Activated CD8-positive, alpha-beta memory T cell treated with anti-CD3 and anti-CD28 coated beads for 4 hours (primary cell): ENCODE data around the gene DLG5.

Source experiments
- DNase-seq, 2 donors: peaks; one replicate each; pipeline ENCODE4 v3.0.0-alpha.2; 2020; ENCODE audit warnings: low read depth in 2 of 2

DLG5 gene

DNA sequence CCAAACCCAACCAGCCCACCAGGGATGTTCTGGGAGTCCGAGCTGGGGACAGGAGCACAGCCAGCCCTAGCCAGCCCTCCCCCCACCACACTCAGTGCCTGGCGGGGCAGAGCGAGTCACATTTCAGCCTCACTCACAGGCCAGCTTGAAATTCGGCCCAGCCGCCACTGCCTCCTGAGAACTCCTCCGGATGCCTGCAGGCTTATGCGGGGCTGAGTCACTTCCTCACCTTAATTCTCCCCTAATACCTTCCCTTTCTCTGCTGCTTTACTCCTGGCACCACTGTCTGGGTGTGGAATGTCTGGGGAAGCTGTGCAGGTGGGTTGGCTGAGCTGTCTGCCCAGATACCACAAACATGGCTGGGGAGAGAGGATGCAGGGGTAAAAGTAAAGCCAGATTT lies 22.6 kb upstream of the DLG5 start:
- no peak for DNase-seq

DNA sequence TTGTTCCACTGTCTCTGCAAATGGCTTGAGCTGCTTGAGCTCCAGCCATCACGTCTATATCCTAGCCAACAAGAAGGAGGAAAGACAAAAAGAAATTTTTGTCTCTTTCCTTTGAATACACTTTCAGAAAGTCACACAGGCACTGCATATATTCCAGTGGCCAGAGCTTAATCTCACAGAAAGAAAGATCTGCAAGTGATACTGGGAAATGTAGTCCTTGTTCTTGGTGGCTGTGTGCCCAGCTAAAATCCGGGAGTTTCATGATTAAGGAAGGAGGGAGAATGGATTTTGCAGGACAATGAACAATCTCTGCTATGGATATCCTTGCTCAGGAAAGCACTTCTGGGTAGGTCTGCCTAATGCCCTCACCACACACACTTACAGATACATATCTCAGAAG lies 19.5 kb upstream of the DLG5 start:
- DNase-seq = no peak

DNA sequence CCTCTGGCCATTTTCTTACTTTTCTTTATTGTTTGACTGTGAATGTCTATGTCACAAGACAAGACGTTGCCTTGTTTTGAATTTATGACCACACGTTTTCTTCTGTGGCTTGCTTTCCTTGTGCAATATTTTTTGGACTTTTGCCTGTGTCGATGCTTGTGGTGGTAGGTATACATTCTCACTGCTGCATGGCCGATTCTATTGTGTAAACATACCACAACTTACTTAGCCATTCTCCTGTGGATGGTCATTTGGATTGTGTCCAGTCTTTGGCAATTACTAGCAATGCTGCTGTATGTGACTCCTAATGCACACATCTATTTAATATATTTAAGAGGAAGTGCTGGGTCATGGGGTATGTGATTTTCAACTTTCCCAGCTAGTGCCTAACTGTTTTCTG lies 18.0 kb upstream of the DLG5 start:
- DNase-seq = no peak

DNA sequence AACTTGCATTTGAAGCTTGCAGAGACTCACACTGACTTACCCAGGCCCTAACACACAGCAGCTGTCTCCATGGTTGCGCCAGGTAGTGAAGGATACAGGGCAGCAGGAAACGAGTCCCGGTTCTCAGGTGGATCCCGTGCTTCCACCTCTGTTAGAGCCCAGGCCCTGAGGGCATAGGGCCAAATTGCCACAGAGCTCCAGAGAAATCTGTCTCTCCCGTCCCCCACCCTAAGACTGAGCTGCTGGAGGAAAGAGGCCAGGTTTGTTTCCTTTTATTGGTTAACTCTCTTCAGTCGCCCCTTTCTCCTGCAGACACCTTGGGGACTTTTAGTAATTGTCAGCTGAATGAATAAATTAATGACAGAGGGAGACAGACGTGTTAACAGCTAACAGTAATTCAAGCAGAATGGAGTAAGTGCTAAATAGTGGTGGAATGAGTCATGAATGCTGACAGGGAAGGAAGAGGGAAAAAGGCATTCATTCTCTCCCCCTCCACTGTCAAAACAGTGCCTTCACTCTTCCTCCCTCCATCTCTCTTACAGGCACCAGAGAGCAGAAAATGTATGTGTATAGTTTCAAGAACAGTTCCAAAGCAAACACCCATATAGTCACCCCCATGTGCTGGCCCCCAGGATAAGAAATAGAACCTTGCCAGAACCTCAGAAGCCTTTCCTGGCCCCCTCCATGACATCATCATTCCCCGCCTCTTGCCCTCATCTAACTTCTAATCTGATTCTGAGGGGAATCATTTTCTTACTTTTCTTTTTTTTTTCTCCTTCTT lies 16.8 kb upstream of the DLG5 start:
- no peak for DNase-seq

DNA sequence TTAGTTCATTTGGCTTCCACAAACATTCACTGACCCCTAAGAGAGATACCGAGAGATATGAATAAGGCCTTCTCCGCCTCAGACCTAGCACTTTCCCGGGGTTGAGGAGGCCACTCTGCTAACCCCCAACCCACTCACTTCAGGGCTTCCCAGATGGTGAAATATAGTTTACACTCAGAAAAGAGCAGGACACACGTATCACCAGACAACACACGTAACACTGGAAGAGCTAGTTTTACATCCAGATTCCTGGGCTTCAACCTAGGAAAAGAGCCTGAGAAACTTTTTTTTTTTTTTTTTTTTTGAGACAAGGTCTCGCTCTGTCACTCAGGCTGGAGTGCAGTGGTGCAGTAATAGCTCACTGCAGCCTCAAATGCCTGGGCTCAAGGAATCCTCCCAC lies 15.2 kb upstream of the DLG5 start:
- DNase-seq = no peak

DNA sequence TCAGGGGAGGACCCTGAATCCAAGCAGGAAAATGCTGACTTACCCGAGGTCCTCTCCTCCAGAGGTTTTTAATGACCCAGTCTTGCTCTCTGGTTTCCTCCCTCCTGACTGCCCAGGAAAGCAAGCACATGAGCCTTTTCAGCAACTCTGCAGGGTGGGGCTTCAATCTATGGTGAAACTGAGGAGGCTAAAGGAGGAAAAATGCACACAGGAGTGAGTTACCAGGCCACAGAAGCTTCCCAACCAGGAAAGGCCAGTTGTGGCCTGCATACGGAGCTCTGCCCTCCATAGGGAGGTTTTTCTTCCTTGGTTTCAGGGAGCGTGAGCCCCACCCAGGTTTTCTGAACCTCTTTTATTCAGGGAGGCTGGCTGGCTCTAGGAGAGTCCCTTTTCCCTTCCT lies 14.1 kb upstream of the DLG5 start:
- DNase-seq = no peak

DNA sequence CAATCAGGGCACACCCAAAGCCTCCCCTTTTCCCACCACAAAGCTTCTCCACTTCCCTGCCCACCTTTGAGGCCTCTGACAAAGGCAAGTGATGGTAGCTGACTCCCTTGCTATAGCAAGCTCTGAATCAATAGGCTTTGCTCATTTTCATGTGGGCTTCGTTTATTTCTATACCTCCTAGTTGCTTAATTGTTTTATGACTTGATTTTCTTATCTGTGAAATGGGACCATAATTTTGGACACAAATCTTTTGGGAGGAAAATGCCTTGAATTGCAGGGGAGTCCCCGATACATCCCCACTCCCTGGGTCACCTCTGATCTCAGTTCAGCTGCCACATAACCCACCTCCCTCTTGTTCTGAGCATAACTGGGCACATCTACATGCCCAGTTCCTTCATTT lies 13.7 kb upstream of the DLG5 start:
- no peak for DNase-seq

DNA sequence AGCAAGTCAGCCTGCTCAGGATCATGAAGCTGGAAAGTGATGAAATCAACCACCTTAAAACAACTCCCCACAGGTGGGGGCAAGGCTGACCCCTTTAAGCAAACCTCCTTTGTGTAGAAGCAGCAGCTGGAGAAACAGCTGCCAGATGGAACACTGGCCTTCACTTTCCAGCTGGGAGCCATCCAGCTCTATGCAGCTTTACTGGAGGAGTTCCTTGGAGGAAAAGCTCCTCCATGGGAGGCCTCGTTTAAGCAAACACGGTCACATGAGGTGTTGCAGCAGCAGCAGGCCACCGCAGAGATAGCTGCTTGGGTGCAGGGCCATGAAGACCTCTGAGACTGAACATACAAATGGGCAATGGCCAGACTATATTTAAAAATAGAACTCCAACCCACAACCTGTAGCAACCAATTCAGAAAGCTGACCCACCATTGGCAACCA lies 13.0 kb upstream of the DLG5 start:
- no peak for DNase-seq

DNA sequence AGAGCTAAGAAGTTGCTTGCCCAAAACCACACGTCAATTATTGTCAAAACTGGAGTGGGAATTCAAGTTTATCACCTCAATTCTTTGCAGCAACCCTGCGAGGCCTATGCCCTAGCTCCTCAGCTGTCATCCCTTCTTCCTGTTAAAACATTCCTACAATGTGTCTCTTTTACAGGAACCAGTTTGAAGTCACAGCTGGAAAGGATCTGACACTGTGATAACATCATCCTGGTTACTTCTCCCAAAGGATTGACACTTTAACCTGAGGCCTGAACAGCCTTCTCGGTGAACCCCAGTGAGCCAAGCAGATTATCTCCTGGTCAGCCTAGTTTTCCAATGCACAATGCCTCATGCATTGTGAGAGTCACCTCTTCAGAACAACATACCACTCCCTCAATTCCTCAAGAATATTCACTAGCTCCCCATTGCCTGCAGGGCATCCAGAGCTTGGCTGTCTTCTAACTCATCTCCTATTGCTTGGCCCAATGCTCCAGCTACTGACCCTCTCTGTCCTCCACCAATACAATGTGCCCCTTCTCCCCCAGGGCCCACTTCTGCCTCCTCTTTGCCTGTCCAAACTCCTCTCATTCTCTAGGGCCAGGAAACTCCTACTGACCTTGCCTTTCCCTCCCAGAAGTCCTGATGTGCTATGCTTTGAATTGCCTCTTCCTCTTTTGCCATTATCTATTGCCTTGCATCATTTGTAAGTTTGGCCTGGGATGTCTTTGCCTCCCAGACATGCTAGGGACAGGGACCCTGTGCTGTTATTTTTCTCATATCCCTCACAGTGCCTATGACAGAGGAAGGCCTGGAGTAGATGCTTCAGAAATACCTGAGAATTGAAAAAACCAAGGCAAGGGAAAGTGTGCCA lies 10.4 kb upstream of the DLG5 start:
- no peak for DNase-seq

DNA sequence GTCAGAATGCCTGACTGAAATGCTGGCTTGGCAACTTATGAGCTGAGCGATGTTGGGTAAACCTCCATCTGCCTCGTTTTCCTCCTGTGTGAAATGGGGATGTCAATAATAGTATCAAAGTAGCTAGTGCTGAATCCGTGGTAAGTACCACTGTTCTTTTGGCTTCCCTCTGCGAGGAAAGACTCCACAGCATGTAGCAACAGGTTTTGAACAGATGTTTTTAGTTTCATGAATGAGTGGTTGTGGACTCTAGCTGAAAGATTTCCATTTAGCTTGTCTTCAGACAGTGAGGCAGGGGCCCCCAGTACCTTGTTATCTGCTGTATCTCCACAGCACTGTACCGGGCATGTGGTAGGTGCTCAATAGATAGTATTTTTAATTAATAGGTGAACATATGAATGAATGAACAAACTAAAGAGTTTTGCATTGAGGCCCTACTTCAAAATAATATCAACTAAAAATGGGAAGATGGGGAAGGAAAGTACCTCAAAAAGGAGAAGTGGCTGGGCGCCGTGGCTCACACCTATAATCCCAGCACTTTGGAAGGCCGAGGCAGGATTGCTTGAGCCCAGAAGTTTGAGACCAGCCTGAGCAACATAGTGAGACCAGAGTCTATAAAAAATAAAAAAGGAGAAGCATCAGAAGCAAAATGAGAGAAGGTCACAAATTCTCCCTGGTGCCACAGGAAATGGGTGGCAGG lies 5.6 kb upstream of the DLG5 start:
- no peak for DNase-seq

DNA sequence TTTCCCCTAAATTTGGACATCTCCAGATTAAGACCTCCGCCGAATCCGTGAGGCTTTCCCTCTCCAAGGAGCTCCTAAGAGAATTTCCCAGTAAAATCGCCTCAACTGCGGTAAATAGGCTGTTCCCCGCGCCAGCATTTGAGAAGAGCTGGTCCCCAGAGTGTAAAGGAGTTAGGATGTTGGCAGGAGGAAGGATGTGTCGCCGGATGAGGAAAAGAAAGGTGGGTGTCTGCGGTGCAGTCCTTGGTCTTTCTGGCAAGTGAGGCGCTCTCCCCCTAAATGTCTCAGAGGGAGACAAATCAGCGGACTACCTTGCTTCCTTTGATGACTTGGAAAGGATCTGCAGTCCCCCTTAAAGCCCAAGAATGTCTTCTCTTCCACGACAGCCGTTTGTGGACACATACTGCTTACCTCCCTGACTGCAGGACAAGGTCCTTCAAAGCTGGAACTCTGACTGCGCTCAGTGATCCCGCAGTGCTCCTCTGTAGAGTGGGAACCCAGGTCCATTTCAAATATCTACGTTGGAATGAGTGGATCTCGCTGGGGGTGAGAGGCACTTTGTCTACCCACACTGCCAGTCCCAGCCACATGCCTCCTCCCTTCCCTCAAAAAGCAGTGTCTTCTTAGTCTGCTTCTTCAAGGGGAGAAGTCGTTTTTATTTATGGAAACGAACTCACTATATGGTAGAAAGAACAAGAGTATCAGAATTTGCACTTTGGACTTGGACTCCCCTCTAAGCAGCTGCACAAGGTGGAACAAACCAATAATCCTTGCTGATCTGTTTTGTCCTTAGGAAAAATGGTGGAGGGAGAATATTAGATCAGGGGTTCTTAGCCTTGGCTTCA lies 1.1 kb upstream of the DLG5 start:
- no peak for DNase-seq

DNA sequence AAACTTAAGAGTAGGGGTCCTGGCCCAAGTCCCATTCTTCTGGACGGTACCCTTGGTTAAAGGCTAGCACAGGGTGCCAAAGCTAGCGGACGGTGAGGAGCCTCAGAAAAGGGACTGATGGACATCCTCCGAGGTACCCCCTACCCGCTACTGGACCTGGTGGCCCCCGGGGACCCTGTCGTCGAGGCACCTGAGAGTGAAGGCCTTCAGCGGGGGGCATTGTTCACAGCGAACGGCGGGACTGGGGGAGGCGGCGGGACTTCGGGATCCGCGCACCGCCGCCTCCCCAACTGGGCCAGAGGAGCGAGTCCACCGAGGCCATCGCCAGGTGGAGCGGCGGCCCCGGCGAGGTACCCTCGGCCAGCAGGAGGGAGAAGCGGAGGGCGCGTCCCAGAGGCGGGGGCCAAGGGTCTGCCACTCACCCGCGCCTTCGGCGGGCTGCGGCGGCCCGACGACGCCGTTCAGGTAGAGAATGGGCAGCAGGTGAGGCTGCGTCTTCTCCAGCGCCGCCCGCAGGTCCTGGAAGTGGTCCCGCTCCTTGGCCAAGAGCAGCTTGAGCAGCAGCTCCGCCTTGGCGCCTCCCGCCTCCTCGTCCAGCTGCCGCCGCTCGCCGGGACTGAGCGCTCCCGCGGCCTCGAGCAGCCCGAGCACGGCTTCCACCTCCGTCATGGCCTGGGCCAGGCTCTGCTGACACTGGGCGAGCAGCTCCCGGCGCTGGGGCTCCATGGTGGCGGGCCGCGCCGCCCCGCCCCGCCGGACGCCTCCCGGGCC lies 575 bp downstream of the DLG5 start:
- no peak for DNase-seq

DNA sequence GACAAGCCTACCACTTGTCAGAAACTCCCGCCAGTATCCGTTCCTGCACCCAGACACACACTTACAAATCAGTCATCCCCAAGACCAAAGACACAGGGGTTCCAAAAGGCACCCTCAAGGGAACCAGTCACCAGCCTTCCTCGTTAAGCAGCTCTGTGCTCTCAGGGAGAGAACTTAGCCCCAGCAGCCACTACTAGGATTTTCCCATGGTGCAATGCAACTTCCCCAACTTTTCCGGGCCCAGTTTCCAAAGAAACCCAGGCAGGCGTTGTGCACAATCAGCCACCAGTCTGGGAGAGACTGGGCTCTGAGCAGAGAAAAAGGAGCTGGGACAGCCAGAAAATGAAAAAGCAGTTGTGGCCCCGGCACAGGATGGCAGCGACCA lies 1.2 kb downstream of the DLG5 start:
- no peak for DNase-seq

DNA sequence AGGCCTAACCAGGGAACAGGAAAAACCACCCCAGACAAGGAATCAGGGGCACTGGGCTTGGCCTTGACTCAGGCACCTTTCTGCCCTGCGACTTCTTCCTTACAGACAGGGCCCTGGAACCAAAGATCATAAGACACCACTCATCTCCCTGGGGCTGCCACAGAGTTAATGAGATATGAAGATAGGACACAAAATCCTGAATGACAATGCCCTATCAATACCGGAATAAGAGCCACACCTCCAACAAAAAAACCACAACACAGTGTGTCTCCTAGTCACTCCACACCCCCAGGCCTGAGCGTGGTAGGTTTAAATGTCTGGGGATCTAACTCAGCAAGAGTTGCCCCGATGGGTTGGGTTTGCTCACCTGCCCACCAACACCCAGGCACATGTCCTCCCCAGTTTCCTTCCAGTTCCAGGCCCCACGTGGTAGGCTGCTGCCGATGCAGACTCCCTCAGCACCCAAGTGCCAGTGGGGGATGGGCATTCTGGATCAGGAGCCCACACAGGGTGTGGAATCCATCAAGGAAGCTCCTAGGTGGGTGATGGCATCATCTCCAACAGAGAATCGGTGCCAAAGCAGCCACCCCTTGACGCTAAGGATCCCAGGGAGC lies 3.9 kb downstream of the DLG5 start:
- no peak for DNase-seq

DNA sequence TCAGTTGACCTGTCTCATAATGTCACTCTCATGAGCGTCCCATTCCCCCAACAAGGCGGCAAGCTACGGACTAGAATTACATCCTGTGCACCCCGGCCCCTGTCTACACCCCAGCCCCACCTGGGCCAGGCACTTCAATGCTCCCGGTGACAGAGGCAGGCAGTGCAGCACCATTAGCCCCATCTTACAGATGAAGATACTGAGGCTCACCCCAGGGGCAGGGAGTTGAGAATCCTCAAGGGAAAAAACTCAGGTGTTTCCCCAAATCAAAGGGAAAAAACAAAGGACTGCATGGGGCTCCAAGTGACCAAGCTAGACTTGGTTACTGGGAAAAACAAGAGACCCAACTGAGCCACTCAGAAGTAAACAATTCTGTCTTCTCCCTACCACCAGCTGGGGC lies 4.5 kb downstream of the DLG5 start:
- DNase-seq = no peak

DNA sequence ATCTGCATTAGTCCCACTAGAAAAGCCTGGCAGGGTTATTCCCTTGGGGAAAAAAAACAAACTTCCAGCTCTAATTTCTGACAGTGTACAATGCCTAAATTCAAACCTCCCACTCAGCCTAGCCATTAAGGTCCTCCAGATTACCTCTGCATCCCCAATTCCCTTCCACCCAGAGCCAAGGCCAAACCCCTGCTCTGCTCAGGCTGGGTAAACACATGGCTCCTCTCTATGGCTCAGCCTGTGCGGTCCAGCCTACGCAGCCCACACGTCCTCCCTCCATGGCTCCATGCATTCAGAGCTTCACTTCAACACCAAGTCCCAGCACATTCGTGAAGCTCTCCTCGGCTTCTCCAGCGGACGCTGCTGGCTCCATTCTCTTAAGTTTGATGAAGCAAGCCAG lies 5.2 kb downstream of the DLG5 start:
- DNase-seq = no peak

DNA sequence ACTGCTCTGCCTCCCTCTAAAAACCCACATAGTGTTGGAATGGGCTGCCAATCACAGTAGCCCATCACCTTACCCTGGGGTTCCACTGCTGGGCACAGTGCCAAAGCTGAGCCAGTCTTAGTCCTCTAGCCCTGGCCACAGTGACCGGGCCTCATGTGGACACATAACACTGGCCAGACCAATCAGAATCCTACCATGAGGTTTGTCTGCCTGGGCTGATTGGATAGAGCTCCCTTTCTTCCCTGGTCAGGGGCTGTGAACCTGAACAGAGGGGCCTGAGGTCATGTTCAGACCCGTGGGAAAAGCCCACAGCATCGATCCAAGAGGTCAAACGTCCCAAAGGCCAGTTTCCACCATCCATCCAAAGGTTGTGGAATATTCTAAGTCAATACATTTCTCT lies 6.1 kb downstream of the DLG5 start:
- DNase-seq = no peak

DNA sequence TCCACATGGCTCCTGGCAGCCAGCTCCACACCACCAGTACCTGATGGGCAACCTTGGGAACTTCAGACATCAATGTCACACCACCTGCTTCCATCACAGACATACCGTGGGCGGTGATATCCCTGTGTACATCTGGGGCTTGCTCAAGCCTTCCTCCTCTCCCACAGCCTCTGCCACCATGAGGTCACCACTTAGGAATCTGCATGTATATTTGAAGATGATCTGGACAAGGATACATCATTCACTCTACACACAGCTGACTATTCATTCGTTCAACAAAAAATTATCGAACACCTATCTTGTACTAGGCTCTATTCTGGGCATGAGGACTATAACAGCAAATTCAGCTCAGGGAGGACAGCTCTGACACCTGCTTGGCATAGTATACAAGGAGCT lies 6.8 kb downstream of the DLG5 start:
- no peak for DNase-seq

DNA sequence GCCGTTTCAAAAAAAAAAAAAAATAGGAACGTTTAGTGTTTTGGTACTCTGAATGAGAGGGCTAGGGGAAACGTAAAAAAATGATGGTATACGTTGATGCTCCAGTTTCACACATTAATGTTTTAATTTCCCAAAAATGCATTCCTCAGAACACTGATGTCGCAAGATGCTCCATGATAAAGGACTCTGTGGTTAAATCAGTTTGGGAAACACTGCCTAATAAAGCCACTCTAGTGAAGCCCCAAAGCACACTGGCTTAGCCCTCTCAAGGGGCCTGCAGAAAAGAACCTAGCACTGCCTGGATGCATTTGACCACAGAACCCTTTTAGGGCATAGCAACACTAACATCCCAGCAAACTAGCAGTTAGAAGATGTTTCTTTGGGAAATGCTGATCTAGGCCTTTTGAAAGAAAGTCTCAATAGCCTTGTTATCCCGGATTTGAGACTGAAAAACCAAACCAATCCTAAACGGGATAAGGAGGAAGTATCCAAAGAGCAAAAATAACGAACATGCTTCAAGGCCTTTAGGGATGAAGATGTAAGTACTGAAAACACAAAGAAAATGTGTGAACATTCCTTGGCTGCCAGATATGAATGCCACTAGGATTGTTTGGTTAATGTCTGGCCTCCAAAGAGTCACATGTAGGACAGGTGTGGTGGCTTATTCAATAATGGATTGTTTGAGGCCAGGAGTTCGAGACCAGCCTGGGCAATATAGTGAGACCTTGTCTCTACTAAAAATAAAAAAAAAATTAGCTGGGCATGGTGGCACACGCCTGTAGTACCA lies 11.0 kb downstream of the DLG5 start:
- DNase-seq = no peak

DNA sequence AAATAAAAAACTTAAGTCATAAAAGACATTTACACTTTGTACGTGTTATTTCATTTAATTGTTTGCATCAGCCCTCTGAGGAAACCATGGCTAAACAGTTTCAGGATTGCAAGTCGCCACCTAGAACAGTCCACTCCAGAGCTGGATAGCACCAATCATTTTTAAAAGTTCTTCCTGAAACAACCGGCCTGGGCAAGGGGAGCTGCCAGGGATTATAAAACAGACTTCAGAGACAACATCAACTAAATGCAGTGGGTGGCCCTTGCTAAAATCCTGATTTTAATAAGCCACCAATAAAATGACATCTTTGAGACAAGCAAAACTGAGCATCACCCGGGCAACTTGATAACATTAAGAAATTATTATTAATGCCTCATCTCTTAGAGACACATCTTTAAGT lies 13.5 kb downstream of the DLG5 start:
- DNase-seq = no peak
